ENCODE results near the gene KRT79.

Gene KRT79

DNA sequence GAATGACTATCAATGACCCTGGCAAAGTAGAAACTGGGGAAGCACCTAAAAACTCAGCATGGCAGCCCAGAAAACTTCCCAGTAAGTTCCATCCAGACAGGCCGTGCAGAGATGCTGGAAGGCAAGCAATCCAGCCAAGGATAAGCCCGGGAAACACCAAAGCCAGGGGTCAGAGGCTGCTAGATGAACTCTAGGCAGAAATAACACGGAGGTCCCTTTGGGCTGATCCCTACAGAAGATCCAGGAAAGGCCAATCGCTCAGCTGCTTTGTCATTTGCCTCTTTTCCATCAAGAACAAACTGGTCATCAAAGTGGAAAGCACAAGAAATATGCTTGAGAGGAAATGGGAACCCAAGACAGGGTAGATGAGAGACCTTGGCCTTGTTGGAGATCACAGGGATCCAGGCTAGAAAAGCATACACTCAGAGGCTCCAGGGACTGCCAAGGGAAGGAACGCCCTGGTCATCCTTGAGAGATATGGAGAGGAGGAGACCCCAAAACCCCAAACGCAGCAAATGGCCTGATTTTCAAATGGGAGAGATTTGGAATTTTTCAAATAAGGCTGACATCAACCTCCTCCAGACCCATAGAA, 6.5 kb downstream of the KRT79 start:
- DNase-seq (ENCODE audit: insufficient read length, low spot score), result no peak
- FAIRE-seq, result no peak
- no peak for TF ChIP-seq POLR2A (IDR thresholded peaks at IDR 0.05; ENCODE audit: low read depth, low read length)
- TF ChIP-seq TAF1 (IDR thresholded peaks at IDR 0.05; ENCODE audit: low read depth, low read length), result no peak
- no peak for TF ChIP-seq SPI1 (IDR thresholded peaks at IDR 0.05; ENCODE audit: low read depth, low read length)
- TF ChIP-seq POLR2AphosphoS5 (IDR thresholded peaks at IDR 0.05; ENCODE audit: low read depth, low read length), result no peak
- no peak for TF ChIP-seq POU2F2 (IDR thresholded peaks at IDR 0.05; ENCODE audit: low read depth, low read length)
- TF ChIP-seq PAX5 (IDR thresholded peaks at IDR 0.05; ENCODE audit: insufficient read depth, low read length, severe bottlenecking), result no peak

- TF ChIP-seq POU2F2 (IDR thresholded peaks at IDR 0.05; ENCODE audit: low read depth, low read length) (no peak), SPI1 (IDR thresholded peaks at IDR 0.05; ENCODE audit: low read depth, low read length) (no peak)
- no peak for DNase-seq (ENCODE audit: insufficient read length, low spot score)
- no peak for FAIRE-seq
Observed at GRCh38 chr12:52826611-52827498, 7.3 kb downstream of the KRT79 start.

- TF ChIP-seq POU2F2 (IDR thresholded peaks at IDR 0.05; ENCODE audit: low read depth, low read length) (no peak), POLR2AphosphoS5 (IDR thresholded peaks at IDR 0.05; ENCODE audit: low read depth, low read length) (no peak), TAF1 (IDR thresholded peaks at IDR 0.05; ENCODE audit: low read depth, low read length) (no peak), PAX5 (IDR thresholded peaks at IDR 0.05; ENCODE audit: insufficient read depth, low read length, severe bottlenecking) (no peak), SPI1 (IDR thresholded peaks at IDR 0.05; ENCODE audit: low read depth, low read length) (no peak), POLR2A (IDR thresholded peaks at IDR 0.05; ENCODE audit: low read depth, low read length) (no peak)
- DNase-seq (ENCODE audit: insufficient read length, low spot score), result no peak
- no peak for FAIRE-seq
Observed at GRCh38 chr12:52825961-52826360, 8.2 kb downstream of the KRT79 start.

GRCh38 chr12:52824741-52825410, 9.2 kb downstream of the KRT79 start:
- no peak for FAIRE-seq
- TF ChIP-seq POLR2A (IDR thresholded peaks at IDR 0.05; ENCODE audit: low read depth, low read length) (no peak), POU2F2 (IDR thresholded peaks at IDR 0.05; ENCODE audit: low read depth, low read length) (no peak), POLR2AphosphoS5 (IDR thresholded peaks at IDR 0.05; ENCODE audit: low read depth, low read length) (no peak), TAF1 (IDR thresholded peaks at IDR 0.05; ENCODE audit: low read depth, low read length) (no peak), SPI1 (IDR thresholded peaks at IDR 0.05; ENCODE audit: low read depth, low read length) (no peak), PAX5 (IDR thresholded peaks at IDR 0.05; ENCODE audit: insufficient read depth, low read length, severe bottlenecking) (no peak)

GRCh38 chr12:52823761-52824450, 10.2 kb downstream of the KRT79 start:
- FAIRE-seq (no peak), DNase-seq (ENCODE audit: insufficient read length, low spot score) (no peak)
- TF ChIP-seq SPI1 (IDR thresholded peaks at IDR 0.05; ENCODE audit: low read depth, low read length), result no peak
- TF ChIP-seq POU2F2 (IDR thresholded peaks at IDR 0.05; ENCODE audit: low read depth, low read length), result no peak
- TF ChIP-seq POLR2A (IDR thresholded peaks at IDR 0.05; ENCODE audit: low read depth, low read length), result no peak
- TF ChIP-seq PAX5 (IDR thresholded peaks at IDR 0.05; ENCODE audit: insufficient read depth, low read length, severe bottlenecking), result no peak
- no peak for TF ChIP-seq TAF1 (IDR thresholded peaks at IDR 0.05; ENCODE audit: low read depth, low read length)
- TF ChIP-seq POLR2AphosphoS5 (IDR thresholded peaks at IDR 0.05; ENCODE audit: low read depth, low read length), result no peak

More at GRCh38 chr12:52824741-52825410, 9.2 kb downstream of the KRT79 start:
- no peak for DNase-seq (ENCODE audit: insufficient read length, low spot score)

DNA sequence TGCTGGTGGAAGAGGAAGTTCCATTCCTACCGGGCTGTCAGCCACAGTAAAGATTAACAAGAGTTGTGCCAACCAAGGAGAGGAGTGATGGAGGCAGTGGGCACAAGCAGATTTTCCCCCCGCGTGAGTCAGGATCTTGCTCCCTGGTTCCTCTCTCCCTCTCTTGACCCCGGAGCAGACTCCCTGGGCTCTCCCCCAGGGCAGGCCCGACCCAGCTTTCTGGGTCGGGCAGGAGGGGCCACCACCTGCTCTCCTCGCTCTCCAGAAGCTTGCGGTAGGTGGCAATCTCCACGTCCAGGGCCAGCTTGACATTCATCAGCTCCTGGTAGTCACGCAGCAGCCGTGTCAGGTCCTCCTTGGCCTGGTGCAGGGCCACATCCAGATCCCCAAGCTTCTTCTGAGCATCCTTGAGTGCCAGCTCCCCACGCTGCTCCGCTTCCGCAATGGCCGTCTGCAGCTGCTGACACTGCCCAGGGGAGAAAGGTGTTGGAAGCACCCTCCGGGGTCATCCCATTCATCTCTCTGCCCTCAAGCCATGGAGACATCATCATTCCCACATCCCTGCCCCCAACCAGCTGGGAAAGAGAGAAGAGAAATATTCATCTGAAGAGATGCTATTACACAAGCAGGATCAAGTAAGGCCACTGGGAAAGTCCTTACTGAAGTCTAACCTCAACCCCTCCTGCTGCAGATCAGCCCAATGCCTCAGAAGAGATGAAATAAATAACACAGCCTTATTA, 11.2 kb downstream of the KRT79 start:
- DNase-seq (ENCODE audit: insufficient read length, low spot score) (no peak), FAIRE-seq (no peak)
- TF ChIP-seq POU2F2 (IDR thresholded peaks at IDR 0.05; ENCODE audit: low read depth, low read length), result no peak
- TF ChIP-seq PAX5 (IDR thresholded peaks at IDR 0.05; ENCODE audit: insufficient read depth, low read length, severe bottlenecking), result no peak
- TF ChIP-seq TAF1 (IDR thresholded peaks at IDR 0.05; ENCODE audit: low read depth, low read length), result no peak
- no peak for TF ChIP-seq SPI1 (IDR thresholded peaks at IDR 0.05; ENCODE audit: low read depth, low read length)
- TF ChIP-seq POLR2AphosphoS5 (IDR thresholded peaks at IDR 0.05; ENCODE audit: low read depth, low read length), result no peak
- TF ChIP-seq POLR2A (IDR thresholded peaks at IDR 0.05; ENCODE audit: low read depth, low read length), result no peak

DNA sequence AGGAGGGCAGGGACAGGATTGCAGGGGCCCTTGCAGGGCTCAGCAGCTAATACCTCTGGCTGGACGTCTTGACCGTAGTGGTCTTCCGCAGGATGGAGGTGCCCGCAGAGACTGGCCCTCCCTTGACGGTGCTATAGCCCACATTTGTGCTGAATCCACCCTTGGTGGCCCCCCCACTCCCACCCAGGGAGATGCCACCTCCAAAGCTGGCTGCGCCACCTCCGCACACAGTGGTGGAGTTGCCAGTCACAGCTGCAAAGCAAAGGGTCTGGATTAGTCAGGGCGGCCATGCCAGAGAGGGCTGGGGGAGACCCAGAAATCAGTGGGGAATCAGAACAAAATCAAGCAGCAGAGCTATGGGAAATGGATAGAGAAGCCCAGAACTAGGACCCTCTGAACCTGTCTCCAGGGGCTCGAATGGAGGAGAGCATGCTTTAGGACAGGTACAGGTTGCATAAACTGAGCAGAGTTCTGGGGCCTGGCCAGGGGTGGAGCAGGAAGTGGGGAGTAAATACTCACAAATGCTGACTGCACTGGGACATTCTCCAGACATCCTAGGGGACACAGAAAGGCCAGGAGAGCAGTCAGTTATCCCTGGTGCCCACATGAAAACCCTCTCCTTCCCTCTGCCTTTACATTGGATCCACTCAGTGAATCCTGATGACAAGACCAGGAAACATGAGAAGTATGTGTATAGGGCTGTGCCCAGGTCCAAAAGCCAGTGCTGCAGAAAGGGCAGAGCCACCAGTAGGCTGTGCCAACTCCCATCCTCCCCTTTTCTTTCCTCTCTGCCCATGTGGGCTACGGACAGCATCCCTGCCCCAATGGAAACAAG, 12.1 kb downstream of the KRT79 start:
- DNase-seq (ENCODE audit: insufficient read length, low spot score) (no peak), FAIRE-seq (no peak)
- TF ChIP-seq POLR2AphosphoS5 (IDR thresholded peaks at IDR 0.05; ENCODE audit: low read depth, low read length) (no peak), PAX5 (IDR thresholded peaks at IDR 0.05; ENCODE audit: insufficient read depth, low read length, severe bottlenecking) (no peak), POU2F2 (IDR thresholded peaks at IDR 0.05; ENCODE audit: low read depth, low read length) (no peak), SPI1 (IDR thresholded peaks at IDR 0.05; ENCODE audit: low read depth, low read length) (no peak), POLR2A (IDR thresholded peaks at IDR 0.05; ENCODE audit: low read depth, low read length) (no peak), TAF1 (IDR thresholded peaks at IDR 0.05; ENCODE audit: low read depth, low read length) (no peak)

Measured in GM12891 (cell line).